Measurements from ENCODE around the gene QPCTL.
"Not testable (repeated sequence)": the region's sequence is repeated elsewhere in the genome, so short reads cannot be mapped to it uniquely, and the experiment has no call there.

QPCTL gene

DNA sequence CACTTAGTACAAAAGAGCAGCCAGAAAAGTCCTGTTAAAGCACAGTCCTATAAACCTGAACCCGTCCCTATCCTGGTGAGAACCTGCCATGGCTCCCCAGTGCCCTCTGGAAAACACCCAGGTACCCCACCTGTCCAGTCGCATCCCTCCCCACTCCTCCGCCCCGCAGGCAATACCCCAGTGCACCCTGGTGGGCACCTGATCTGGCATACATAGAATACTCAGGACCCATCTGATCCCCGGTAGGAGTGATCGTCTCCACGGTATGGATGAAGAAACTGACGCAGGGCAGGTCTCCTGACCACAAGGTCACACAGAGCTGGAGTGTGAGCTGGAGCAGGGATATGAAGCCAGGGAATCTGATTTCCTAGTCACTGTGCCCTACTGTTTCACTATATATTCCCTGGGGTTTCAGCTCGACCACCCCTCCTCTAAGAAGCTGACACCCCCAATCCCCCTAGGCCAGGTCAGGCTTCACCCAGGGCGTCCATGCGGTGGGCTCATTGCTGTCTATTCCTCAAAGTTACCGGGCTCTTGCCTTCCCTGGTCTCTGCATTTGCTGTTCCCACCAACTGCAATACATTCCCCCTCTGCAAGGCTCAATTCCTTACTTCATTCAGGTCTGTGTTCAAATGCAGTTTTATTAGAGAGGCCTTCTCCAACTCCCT, 25.7 kb downstream of the QPCTL start:
- no peak for DNase-seq

DNA sequence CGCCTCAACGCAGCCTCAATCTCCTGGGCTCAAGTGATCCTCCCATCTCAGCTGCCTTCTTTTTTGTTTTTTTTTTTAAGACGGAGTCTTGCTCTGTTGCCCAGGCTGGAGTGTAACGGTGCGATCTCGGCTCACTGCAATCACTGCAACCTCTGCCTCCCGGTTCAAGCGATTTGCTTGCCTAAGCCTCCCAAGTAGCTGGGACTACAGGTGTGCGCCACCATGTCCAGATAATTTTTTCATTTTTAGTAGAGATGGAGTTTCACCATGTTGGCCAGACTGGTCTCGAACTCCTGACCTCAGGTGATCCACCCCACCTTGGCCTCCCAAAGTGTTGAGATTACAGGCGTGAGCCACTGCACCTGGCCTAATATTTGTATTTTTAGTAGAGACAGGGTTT, 27.6 kb downstream of the QPCTL start:
- DNase-seq = not testable (repeated sequence)

- not testable (repeated sequence) for DNase-seq
Observed at GRCh38 chr19:45728683-45729082, 36.2 kb downstream of the QPCTL start.

DNA sequence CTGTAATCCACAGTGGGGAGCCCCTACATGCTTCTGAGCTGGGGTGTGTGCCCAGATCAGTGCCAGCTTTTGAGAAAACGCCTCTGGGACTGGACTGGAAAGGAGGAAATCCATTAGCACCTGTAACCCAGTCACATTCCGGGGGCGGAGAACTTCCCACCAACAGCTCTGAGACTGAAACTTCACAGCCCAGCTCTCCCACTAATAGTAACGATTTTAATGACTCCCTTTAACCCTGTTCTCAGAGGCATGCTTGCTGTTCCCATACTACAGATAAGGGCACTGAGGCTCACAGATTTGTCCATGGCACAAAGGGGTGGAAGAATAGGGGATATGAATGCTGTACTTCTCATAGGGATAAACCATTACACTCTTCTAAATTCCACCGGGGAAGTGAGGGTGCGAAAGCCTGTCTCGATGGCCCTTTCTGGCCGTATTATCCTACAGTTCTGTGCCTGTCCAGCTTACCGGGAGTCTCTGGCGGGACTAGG, 37.4 kb downstream of the QPCTL start:
- DNase-seq = no peak

GRCh38 chr19:45730368-45731288, 38.2 kb downstream of the QPCTL start, which contains the start of gene FBXO46:
TSS of gene FBXO46 (minus strand) at chr19:45730896. CDS start at chr19:45713495, 17,401 bp downstream.
- DNase-seq = peak; percentile 98

DNA sequence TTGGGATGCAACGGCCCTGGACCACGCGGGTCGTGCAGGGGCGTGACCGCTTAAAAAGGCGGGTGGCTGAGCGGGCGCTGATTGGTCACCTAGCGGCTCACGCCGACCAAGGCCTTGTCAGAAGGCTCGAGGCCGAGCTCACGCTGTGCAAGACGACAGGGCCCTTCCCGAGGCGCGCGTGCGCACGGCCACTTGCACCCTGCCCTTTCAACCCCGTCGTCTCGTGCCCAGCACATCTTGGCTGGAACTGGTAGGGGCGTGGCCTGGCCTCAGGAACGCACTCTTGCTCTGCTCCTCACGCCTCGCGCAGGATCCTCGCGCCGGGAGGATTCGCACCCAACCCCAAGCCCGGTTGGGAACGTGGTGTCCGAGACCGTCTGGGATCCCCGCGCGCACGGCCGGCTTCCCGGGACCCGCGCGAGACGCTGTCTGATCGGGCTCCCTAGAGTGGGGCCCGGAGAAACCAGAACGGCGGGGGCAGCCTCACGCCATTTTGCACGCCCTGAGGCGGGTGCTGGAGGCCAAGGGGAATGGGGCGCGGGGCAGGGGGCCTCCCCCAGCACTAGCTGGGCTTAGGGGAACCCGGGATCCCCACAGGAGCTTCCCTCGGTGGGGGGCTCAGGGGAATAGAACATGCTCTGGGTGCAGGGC, 40.8 kb downstream of the QPCTL start, which contains the start of gene MEIOSIN:
MEIOSIN (plus strand) TSS at position 280 of the 651 bp plus-strand sequence. CDS start 1,938 bp downstream, outside the sequence.
- DNase-seq = no peak

- DNase-seq = no peak
Observed at GRCh38 chr19:45739498-45740439, 47.3 kb downstream of the QPCTL start.

- DNase-seq = no peak
Observed at GRCh38 chr19:45742969-45743368, 50.5 kb downstream of the QPCTL start.

- DNase-seq = no peak
Observed at GRCh38 chr19:45745606-45746005, 53.1 kb downstream of the QPCTL start.

GRCh38 chr19:45746866-45747265, 54.4 kb downstream of the QPCTL start:
- no peak for DNase-seq

DNA sequence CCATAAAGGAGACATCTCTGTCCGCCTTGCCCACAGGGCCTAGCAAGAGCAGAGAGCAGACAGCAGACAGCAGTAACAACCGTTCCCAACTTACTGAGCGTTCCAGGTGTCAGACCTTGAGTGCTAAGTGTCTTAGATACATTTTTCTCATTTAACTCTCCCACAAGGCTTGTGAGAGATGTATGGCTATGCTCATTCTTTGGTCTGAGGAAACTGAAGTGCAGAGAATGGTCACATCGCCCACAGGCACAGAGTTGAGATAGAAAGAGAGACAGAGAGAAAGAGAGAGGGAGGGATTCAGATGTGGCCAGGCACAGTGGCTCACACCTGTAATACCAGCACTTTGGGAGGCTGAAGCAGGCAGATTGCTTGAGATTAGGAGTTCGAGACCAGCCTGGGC, 55.0 kb downstream of the QPCTL start:
- no peak for DNase-seq

DNA sequence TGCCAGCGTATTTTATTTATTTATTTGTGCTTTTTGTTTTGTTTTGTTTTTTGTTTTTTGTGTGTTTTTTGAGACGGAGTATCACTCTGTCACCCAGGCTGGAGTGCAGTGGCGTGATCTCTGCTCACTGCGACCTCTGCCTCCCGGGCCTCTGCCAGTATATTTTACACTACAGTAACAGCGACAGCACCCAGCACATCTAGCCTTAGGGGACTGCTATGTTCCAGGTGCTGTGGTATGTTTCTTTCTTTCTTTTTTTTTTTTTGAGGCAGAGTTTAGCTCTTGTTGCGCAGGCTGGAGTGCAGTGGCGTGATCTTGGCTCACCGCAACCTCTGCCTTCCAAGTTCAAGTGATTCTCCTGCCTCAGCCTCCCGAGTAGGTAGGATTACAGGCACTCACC, 59.0 kb downstream of the QPCTL start:
- not testable (repeated sequence) for DNase-seq

DNA sequence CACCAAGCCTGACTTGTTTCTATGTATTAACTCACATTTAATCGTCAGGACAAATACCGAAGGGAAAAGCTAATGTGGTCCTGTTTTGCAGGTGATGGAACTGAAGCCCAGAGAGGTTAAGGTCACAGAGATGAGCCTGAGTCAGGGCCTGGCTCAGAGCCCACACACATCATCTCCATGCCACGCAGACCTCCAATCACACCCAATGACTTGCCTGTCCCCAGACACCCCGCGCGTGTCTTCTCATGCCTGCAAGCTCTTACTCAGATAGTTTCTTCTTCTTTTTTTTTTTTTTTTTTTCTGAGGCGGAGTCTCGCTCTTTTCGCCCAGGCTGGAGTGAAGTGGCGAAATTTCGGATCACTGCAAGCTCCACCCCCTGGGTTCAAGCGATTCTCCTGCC, 60.2 kb downstream of the QPCTL start:
- DNase-seq = no peak

DNA sequence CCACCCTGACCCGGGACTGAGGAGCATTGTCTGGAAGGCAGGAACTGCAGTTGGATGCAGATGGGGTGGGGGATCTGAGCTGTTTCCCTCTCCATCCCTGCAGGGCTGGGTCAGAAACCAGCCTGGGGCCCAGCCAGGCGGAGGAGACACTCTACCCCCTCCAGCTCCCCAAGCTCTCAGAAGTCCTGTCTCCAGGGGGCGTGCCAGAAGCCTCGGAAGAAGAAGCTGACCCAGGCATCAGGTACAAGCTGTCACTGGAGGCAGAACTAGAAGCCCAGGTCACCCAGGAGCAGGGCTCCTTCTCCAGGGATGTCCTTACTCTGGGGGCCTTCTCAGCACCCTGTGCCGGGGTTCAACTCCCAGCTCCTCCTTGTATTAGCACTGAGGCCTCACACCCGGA, 61.1 kb downstream of the QPCTL start:
- no peak for DNase-seq

Data from DMS79 treated with DMSO at 0.1 percent for 48 hours (cell line).